SK-N-MC (cell line): Measurements from ENCODE around the gene COX7B.

Source experiments
- EZH2 ChIP-seq: fragments of 200-600 bp; sonication (generic); IDR thresholded peaks from one replicate; pipeline ENCODE4 v1.6.1; 2017; ENCODE audit warnings: antibody characterized with exemption
- FOXP2 ChIP-seq: optimal IDR thresholded peaks from 2 replicates; pipeline ENCODE3; 2011; ENCODE audit warnings: mild to moderate bottlenecking, moderate library complexity; ENCODE audit not compliant: insufficient read depth; ENCODE audit errors: extremely low read length, control extremely low read depth
- POLR2AphosphoS5 ChIP-seq: IDR thresholded peaks from 2 replicates; pipeline ENCODE4 v1.6.1; 2012; ENCODE audit warnings: mild to moderate bottlenecking, low read depth, low read length, borderline replicate concordance

- TF ChIP-seq EZH2 (no peak), FOXP2 (no peak), POLR2AphosphoS5 (no peak)
Measured at GRCh38 chrX:77918568-77918967, 19.3 kb downstream of the COX7B start.
